PC-9 (cell line): ENCODE data around the gene SEMA5A. TPM values are rescaled to one million over a fixed set of nuclear protein-coding genes. Genes with fewer than 3 reads are reported as not detected.
A peak's percentile ranks its signal among the peaks of the same experiment; 100 is the strongest.

Source experiments
- BruUV-seq: library from RNA; stranded (reverse); fragments of 400-500 nt; replicated peaks from 2 replicates; lab custom pipeline; 2021; lab: Mats Ljungman, UMichigan
- CTCF ChIA-PET: fragments of 300-600 bp; sonication (Branson Sonifier 250); formaldehyde crosslinking; loops from one replicate; lab custom pipeline; 2022; ENCODE audit warnings: antibody characterized with exemption; lab: Charles Lee
- POLR2A ChIA-PET: fragments of 300-600 bp; sonication (Branson Sonifier 250); formaldehyde crosslinking; loops from one replicate; lab custom pipeline; 2022; ENCODE audit warnings: antibody characterized with exemption; ENCODE audit not compliant: unreplicated experiment; lab: Charles Lee
- DNase-seq, 2 experiments: peaks; one replicate each; pipeline versions ENCODE4 v3.0.0 to v3.0.0-alpha.2; 2015 to 2022; ENCODE audit warnings: mixed read lengths in 1 of 2
- H2AFZ ChIP-seq: fragments of 200-600 bp; sonication (generic); 2 replicates; pipeline ENCODE4 v1.8.1; 2017; ENCODE audit warnings: antibody characterized with exemption
- H3F3A ChIP-seq: fragments of 200-600 bp; sonication (generic); 2 replicates; pipeline ENCODE4 v1.8.1; 2017; ENCODE audit warnings: antibody characterized with exemption, mild to moderate bottlenecking, low read depth; ENCODE audit not compliant: insufficient read depth
- H3K27ac ChIP-seq: fragments of 200-600 bp; sonication (generic); 2 replicates; pipeline ENCODE4 v1.6.1; 2016; ENCODE audit warnings: mixed run types
- H3K27me3 ChIP-seq: fragments of 200-600 bp; sonication (generic); 2 replicates; pipeline ENCODE4 v1.6.1; 2016; ENCODE audit warnings: low read depth, mixed run types; ENCODE audit not compliant: insufficient read depth
- H3K36me3 ChIP-seq: fragments of 200-600 bp; sonication (generic); 2 replicates; pipeline ENCODE4 v1.6.1; 2016; ENCODE audit warnings: low read depth, mixed run types
- H3K4me1 ChIP-seq: fragments of 200-600 bp; sonication (generic); replicated peaks from 2 replicates; pipeline ENCODE4 v1.6.1; 2016; ENCODE audit warnings: mixed run types; ENCODE audit not compliant: insufficient read depth
- H3K4me2 ChIP-seq: fragments of 200-600 bp; sonication (generic); 2 replicates; pipeline ENCODE4 v1.6.1; 2017; ENCODE audit warnings: mixed run types
- H3K4me3 ChIP-seq: fragments of 200-600 bp; sonication (generic); 2 replicates; pipeline ENCODE4 v1.6.1; 2016; ENCODE audit warnings: mixed run types
- H3K79me2 ChIP-seq: fragments of 200-600 bp; sonication (generic); 2 replicates; pipeline ENCODE4 v1.6.1; 2017; ENCODE audit warnings: low read depth, mixed run types
- H3K9me2 ChIP-seq: fragments of 200-600 bp; sonication (generic); 2 replicates; pipeline ENCODE4 v1.8.1; 2017; ENCODE audit warnings: mild to moderate bottlenecking; ENCODE audit not compliant: insufficient read depth
- H3K9me3 ChIP-seq: fragments of 200-600 bp; sonication (generic); 2 replicates; pipeline ENCODE4 v1.8.1; 2016; ENCODE audit warnings: low read depth; ENCODE audit not compliant: insufficient read depth
- H4K20me1 ChIP-seq: fragments of 200-600 bp; sonication (generic); 2 replicates; pipeline ENCODE4 v1.8.1; 2017; ENCODE audit not compliant: insufficient read depth
- CTCF ChIP-seq: fragments of 200-600 bp; sonication (generic); conservative IDR thresholded peaks from 2 replicates; pipeline ENCODE4 v1.6.1; 2017; ENCODE audit warnings: mixed run types, antibody characterized with exemption, mild to moderate bottlenecking, moderate library complexity
- EZH2 ChIP-seq: fragments of 200-600 bp; sonication (generic); IDR thresholded peaks from 2 replicates; pipeline ENCODE4 v1.8.0; 2017; ENCODE audit warnings: antibody characterized with exemption, low read depth
- intact Hi-C: fragments of 100-400 bp; cut with micrococcal nuclease; formaldehyde crosslinking; loops from one replicate; pipeline ENCODE4 v1.10.0; 2022; ENCODE audit not compliant: unreplicated experiment
- total RNA-seq: library from RNA; stranded (reverse); gene quantifications from 2 replicates; pipeline ENCODE4 v1.2.3, GENCODE V29; 2021

Gene SEMA5A
- total RNA-seq, 1 experiment from 2014 or later = not detected

GRCh38 chr5:9122528-9122927, 423.3 kb downstream of the SEMA5A start:
- ChIA-PET POLR2A (no interaction called here), CTCF (no interaction called here)
- no peaks in the 10 kb centered on the region for H3K9me2 ChIP-seq
- no peaks in the 10 kb centered on the region for H3K9me3 ChIP-seq
- H3K4me2 ChIP-seq = no peak overlapping the region
- intact Hi-C loops = no loop called here
- DNase-seq = no peak
- H2AFZ ChIP-seq = no peak overlapping the region
- H3K79me2 ChIP-seq = no peaks in the 10 kb centered on the region
- no TSS peak for BruUV-seq
- H3K27ac ChIP-seq = no peak overlapping the region
- no peaks in the 10 kb centered on the region for H3K36me3 ChIP-seq
- no peaks in the 10 kb centered on the region for H4K20me1 ChIP-seq
- H3K4me3 ChIP-seq = no peak overlapping the region
- no peaks in the 10 kb centered on the region for H3K27me3 ChIP-seq
- TF ChIP-seq EZH2 (no peak), CTCF (no peak)
- H3K4me1 ChIP-seq = no peaks in the 10 kb centered on the region
- no peaks in the 10 kb centered on the region for H3F3A ChIP-seq

- no peak for TF ChIP-seq EZH2
- no peak for TF ChIP-seq CTCF
- H3K9me3 ChIP-seq = no peaks in the 10 kb centered on the region
- H3K4me1 ChIP-seq = no peaks in the 10 kb centered on the region
- no peaks in the 10 kb centered on the region for H4K20me1 ChIP-seq
- peaks cover 6% of the 10 kb centered on the region; the same call in 1 of the 2 replicates for H3K9me2 ChIP-seq
- no peaks in the 10 kb centered on the region for H3K27me3 ChIP-seq
- H3K27ac ChIP-seq = no peak overlapping the region
- H3K79me2 ChIP-seq = no peaks in the 10 kb centered on the region
- ChIA-PET POLR2A (interaction anchor here (0.6 kb wide), 1 partner anchor 486 kb away, joined by 5 read pairs; no protein-coding TSS in a partner anchor), CTCF (no interaction called here)
- no TSS peak for BruUV-seq
- DNase-seq = no peak
- no peaks in the 10 kb centered on the region for H3K36me3 ChIP-seq
- intact Hi-C loops = no loop called here
- no peak overlapping the region for H3K4me2 ChIP-seq
- no peak overlapping the region; the same call in 1 of the 2 replicates for H2AFZ ChIP-seq
- H3K4me3 ChIP-seq = no peak overlapping the region
- H3F3A ChIP-seq = no peaks in the 10 kb centered on the region
These were observed 424.3 kb downstream of the SEMA5A start for GRCh38 chr5:9121597-9121996.

GRCh38 chr5:9118852-9119251, 427.0 kb downstream of the SEMA5A start:
- no peak overlapping the region for H3K27ac ChIP-seq
- no peaks in the 10 kb centered on the region for H3K9me3 ChIP-seq
- H2AFZ ChIP-seq = peak overlapping the region; percentile 30; the same call in 1 of the 2 replicates
- no TSS peak for BruUV-seq
- ChIA-PET POLR2A (no interaction called here), CTCF (no interaction called here)
- H3K9me2 ChIP-seq = peaks cover 6% of the 10 kb centered on the region; the same call in 1 of the 2 replicates
- no peak overlapping the region for H3K4me3 ChIP-seq
- no peaks in the 10 kb centered on the region for H4K20me1 ChIP-seq
- intact Hi-C loops = no loop called here
- no peak overlapping the region for H3K4me2 ChIP-seq
- H3K4me1 ChIP-seq = no peaks in the 10 kb centered on the region
- no peaks in the 10 kb centered on the region for H3K79me2 ChIP-seq
- DNase-seq = no peak
- no peaks in the 10 kb centered on the region for H3F3A ChIP-seq
- TF ChIP-seq EZH2 (no peak), CTCF (no peak)
- H3K27me3 ChIP-seq = no peaks in the 10 kb centered on the region
- no peaks in the 10 kb centered on the region for H3K36me3 ChIP-seq
